ENCODE results near the gene ANXA3.
"Not testable (repeated sequence)": the region's sequence is repeated elsewhere in the genome, so short reads cannot be mapped to it uniquely, and the experiment has no call there.

ANXA3 gene

DNA sequence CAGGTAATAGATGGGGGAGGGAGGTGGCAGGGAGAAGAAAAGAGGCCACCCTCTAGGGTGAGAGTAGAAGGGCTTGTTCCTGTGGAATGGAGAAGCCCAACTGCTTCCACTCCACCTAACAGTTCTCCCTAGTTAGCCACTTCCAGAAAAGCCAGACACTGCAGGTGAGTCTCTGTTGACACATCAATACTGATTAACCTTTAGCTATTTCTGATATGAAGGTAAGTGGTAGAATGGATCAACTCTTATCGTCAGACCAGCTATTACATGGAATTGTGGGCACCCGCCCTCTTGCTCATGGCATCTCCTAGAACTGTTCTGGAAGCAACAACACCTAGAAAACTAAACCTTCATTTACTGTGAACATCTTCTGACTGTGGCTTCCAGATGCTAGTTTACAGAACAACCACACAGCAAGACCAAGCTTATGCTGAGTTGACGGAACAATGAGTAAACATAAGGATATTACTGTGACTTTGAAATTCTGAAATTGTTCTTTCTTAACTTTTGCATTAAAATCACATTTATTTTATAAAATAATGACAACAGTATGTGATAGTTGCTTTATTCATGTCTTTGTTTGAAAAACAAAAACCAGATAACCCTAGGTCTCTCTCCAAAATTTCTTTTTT is 44.7 kb downstream of the ANXA3 start:
- DNase-seq (ENCODE audit: low spot score in 2 of 2) (no peak), ATAC-seq (replicated peaks; ENCODE audit: extremely low read depth, poor library complexity, severe bottlenecking) (no peak)
- Mint-ChIP-seq H3K27ac (ENCODE audit: low read depth) (no peak overlapping the region), H3K4me1 (no peaks in the 10 kb centered on the region), H3K9me3 (no peaks in the 10 kb centered on the region), H3K4me3 (no peak overlapping the region), H3K27me3 (peaks cover 23% of the 10 kb centered on the region), H3K36me3 (ENCODE audit: insufficient read depth) (no peaks in the 10 kb centered on the region)

DNA sequence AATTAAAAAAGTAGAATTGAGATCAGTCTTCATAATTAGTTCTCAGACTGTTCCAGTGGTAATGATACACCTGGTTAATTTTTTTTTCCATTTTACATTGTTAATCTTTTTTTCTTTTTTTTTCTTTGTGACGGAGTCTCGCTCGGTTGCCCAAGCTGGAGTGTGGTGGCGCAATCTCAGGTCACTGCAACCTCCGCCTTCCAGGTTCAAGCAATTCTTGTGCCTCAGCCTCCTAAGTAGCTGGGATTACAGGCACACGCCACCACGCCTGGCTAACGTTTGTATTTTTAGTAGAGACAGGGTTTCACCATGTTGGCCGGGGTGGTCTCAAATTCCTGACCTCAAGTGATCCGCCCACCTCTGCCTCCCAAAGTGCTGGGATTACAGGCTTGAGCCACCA is 46.9 kb downstream of the ANXA3 start:
- H3K36me3 Mint-ChIP-seq (ENCODE audit: insufficient read depth); H3K27ac Mint-ChIP-seq (ENCODE audit: low read depth); H3K4me1 Mint-ChIP-seq; H3K9me3 Mint-ChIP-seq; ATAC-seq (replicated peaks; ENCODE audit: extremely low read depth, poor library complexity, severe bottlenecking); DNase-seq (ENCODE audit: low spot score in 2 of 2); H3K4me3 Mint-ChIP-seq: not testable (repeated sequence)
- H3K27me3 Mint-ChIP-seq, result peaks cover 34% of the 10 kb centered on the region

DNA sequence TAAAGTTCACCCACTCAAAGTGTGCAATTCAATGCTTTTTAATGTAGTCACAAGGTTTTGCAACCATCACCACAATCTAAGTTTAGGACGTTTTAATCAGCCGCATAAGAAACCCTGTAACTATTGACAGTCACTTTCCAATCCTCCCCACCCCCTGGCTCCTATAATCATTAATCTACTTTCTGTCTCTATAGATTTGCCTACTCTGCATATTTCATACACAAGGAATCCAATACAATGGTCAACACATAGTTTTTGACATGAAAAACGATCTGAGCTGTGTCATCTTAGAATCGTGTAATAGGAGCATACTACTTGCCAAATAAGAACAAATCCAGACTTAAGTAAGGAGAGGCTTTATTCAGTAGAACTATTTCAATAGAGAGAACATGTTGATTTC is 47.6 kb downstream of the ANXA3 start:
- Mint-ChIP-seq H3K36me3 (ENCODE audit: insufficient read depth) (no peaks in the 10 kb centered on the region), H3K9me3 (no peaks in the 10 kb centered on the region), H3K4me3 (no peak overlapping the region), H3K27ac (ENCODE audit: low read depth) (no peak overlapping the region), H3K4me1 (no peaks in the 10 kb centered on the region), H3K27me3 (peaks cover 42% of the 10 kb centered on the region)
- no peak for DNase-seq (ENCODE audit: low spot score in 2 of 2)
- ATAC-seq (replicated peaks; ENCODE audit: extremely low read depth, poor library complexity, severe bottlenecking), result no peak

DNA sequence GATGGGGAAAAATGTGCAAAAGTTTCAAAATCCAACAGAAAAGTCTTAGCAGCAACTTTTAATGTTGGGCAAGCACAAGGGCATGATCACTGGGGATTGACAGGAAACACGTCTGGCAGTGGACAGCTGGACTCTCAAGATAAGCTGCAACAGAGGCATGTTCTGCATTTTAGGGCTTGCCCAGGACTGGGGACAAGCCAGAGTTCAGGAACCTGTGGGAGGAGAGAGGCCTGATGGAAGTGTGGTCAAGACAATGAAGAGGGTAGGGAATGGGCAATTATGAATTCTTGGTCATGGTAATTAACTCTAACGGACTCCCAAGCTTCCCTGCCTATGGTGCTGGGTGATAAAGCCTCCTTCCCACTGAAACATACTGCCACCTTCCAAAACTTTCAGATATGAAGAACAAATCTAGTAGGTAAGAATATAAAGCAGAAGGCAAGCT is 48.4 kb downstream of the ANXA3 start:
- Mint-ChIP-seq H3K4me1 (no peaks in the 10 kb centered on the region), H3K4me3 (no peak overlapping the region), H3K36me3 (ENCODE audit: insufficient read depth) (no peaks in the 10 kb centered on the region), H3K27ac (ENCODE audit: low read depth) (no peak overlapping the region), H3K9me3 (no peaks in the 10 kb centered on the region), H3K27me3 (peaks cover 42% of the 10 kb centered on the region)
- ATAC-seq (replicated peaks; ENCODE audit: extremely low read depth, poor library complexity, severe bottlenecking), result no peak
- no peak for DNase-seq (ENCODE audit: low spot score in 2 of 2)

DNA sequence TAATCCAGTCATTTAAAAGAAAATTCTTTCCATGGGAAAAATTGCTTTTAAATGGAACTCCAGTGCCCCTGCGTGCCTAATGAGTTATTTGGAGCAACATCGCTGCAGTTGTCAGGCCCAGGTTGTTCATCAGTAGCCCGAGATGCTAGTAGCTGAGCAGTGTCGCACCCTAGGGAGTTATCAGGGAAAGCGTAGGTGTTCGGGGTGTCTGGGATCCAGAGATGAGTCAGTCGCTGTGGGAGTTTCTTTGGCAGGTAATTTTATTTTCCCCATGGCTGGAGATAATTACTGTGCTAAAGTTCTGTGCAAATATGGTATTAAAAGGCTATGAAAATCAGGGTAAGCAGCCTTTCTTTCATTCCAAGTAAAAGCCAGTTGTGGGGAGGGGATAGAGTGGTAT is 49.4 kb downstream of the ANXA3 start:
- peaks cover 33% of the 10 kb centered on the region for H3K27me3 Mint-ChIP-seq
- no peak overlapping the region for H3K27ac Mint-ChIP-seq (ENCODE audit: low read depth)
- H3K9me3 Mint-ChIP-seq, result no peaks in the 10 kb centered on the region
- H3K4me3 Mint-ChIP-seq, result no peak overlapping the region
- ATAC-seq (replicated peaks; ENCODE audit: extremely low read depth, poor library complexity, severe bottlenecking) (no peak), DNase-seq (ENCODE audit: low spot score in 2 of 2) (no peak)
- H3K4me1 Mint-ChIP-seq, result no peaks in the 10 kb centered on the region
- no peaks in the 10 kb centered on the region for H3K36me3 Mint-ChIP-seq (ENCODE audit: insufficient read depth)

DNA sequence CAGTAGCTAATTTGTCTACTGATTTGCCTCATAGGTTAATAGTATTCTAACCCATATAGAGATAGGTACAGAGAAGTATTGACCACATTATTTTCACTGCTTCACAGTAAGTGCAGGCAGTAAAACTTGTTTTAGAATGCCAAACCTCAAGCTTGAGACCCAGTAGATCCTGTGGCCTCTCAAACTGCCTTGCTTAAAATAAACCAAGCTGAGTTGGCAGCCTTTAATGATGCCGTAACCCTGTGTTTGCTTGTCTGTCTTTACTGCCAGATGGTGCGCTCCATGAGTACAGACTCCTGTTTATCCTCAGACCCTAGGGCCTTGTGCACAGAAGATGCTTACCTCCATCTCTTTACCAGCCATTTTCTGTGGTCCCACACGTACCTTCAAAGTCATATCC is 50.8 kb downstream of the ANXA3 start:
- H3K4me3 Mint-ChIP-seq, result no peak overlapping the region
- no peak for DNase-seq (ENCODE audit: low spot score in 2 of 2)
- H3K36me3 Mint-ChIP-seq (ENCODE audit: insufficient read depth), result no peaks in the 10 kb centered on the region
- H3K27ac Mint-ChIP-seq (ENCODE audit: low read depth), result no peak overlapping the region
- peaks cover 32% of the 10 kb centered on the region for H3K27me3 Mint-ChIP-seq
- H3K9me3 Mint-ChIP-seq, result no peaks in the 10 kb centered on the region
- H3K4me1 Mint-ChIP-seq, result no peaks in the 10 kb centered on the region
- ATAC-seq (replicated peaks; ENCODE audit: extremely low read depth, poor library complexity, severe bottlenecking), result no peak

DNA sequence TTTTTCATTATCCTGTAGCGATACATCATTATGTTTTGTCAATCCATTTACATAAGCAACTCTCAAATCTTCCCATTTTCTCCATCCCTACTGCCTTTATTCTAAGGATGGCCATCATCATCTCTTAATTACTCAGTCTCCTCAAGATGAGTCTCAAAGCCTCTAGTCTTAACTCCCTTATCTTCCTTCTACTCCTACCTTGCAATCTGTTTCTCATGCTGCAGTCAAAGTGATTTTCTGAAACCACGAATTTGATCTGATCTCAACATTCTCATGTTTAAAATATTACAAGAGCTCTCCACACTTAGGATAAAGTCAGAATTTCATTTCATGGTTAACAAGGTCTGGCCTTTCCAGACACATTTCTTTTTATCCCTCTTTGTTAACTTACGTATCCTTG is 51.8 kb downstream of the ANXA3 start:
- no peaks in the 10 kb centered on the region for H3K4me1 Mint-ChIP-seq
- no peaks in the 10 kb centered on the region for H3K9me3 Mint-ChIP-seq
- ATAC-seq (replicated peaks; ENCODE audit: extremely low read depth, poor library complexity, severe bottlenecking) (no peak), DNase-seq (ENCODE audit: low spot score in 2 of 2) (no peak)
- H3K27ac Mint-ChIP-seq (ENCODE audit: low read depth), result no peak overlapping the region
- no peaks in the 10 kb centered on the region for H3K36me3 Mint-ChIP-seq (ENCODE audit: insufficient read depth)
- H3K4me3 Mint-ChIP-seq, result no peak overlapping the region
- H3K27me3 Mint-ChIP-seq, result peaks cover 32% of the 10 kb centered on the region

DNA sequence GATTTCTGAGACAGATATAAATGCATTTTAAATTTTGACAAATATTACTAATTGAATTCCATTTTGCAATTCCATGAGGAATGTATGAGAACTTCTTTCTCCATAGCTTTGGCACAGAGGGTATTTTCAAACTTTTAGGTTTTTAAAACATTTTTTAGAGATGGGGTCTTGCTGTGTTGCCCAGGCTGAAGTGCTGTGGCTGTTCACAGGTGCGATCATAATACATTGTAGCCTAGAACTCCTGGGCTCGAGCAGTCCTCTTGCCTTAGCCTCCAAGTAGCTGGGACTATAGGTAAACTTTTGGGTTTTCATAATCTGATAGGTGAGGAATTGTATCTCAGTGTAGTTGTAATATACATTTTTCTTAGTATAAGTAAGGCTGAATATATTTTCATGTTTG is 53.4 kb downstream of the ANXA3 start:
- no peak for ATAC-seq (replicated peaks; ENCODE audit: extremely low read depth, poor library complexity, severe bottlenecking)
- DNase-seq (ENCODE audit: low spot score in 2 of 2), result no peak
- no peaks in the 10 kb centered on the region for H3K36me3 Mint-ChIP-seq (ENCODE audit: insufficient read depth)
- no peak overlapping the region for H3K4me3 Mint-ChIP-seq
- H3K27me3 Mint-ChIP-seq, result peaks cover 26% of the 10 kb centered on the region
- H3K4me1 Mint-ChIP-seq, result no peaks in the 10 kb centered on the region
- no peak overlapping the region for H3K27ac Mint-ChIP-seq (ENCODE audit: low read depth)
- no peaks in the 10 kb centered on the region for H3K9me3 Mint-ChIP-seq

DNA sequence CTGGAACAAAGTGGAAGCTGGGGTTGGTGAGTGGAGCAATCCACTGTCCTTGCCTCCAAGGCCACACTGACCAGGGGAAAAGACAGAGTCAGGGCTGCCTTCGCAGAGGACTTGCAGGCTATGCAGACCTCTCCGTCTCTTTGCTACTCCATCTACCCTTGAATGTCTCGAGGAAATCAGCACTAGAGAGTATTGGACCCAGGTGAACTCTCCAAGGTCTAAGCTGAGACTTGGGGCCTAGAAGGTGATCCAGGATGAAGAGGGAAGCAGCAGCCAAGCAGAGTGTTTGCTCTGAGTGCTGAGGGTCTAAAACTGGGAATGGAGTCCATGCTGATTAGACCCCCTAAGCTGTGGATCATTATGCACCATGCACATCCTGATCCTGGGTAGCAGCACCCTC is 54.5 kb downstream of the ANXA3 start:
- no peaks in the 10 kb centered on the region for H3K36me3 Mint-ChIP-seq (ENCODE audit: insufficient read depth)
- no peaks in the 10 kb centered on the region for H3K9me3 Mint-ChIP-seq
- H3K4me3 Mint-ChIP-seq, result no peak overlapping the region
- no peaks in the 10 kb centered on the region for H3K4me1 Mint-ChIP-seq
- peaks cover 19% of the 10 kb centered on the region for H3K27me3 Mint-ChIP-seq
- DNase-seq (ENCODE audit: low spot score in 2 of 2) (no peak), ATAC-seq (replicated peaks; ENCODE audit: extremely low read depth, poor library complexity, severe bottlenecking) (no peak)
- H3K27ac Mint-ChIP-seq (ENCODE audit: low read depth), result no peak overlapping the region

DNA sequence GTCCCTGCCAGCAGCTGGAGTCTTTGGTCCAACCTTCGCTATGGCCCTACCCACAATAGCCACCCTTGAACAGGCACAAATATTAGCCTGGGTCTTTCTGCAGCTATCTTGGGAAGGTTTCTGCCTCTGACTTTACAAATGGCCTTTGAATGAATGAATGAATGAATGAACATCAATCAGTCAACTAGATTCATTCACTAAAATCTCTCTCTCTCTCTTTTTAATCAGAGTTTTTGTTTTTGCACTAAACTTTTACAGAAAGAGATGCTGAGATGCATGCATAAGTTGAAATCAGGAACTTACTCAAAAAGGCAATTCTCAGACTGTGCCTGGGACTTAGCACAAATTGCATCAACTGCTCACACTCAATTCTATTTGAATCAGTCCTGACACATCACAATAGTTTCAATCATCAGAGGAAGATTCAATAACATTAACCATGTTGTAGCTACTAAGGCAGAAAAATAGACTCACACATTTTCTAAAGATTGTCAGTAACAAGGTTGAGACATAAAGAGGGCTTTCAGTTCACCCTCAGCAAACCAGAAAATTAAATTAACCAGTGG is 55.0 kb downstream of the ANXA3 start:
- DNase-seq (ENCODE audit: low spot score in 2 of 2) (no peak), ATAC-seq (replicated peaks; ENCODE audit: extremely low read depth, poor library complexity, severe bottlenecking) (no peak)
- Mint-ChIP-seq H3K9me3 (no peaks in the 10 kb centered on the region), H3K27me3 (peaks cover 19% of the 10 kb centered on the region), H3K36me3 (ENCODE audit: insufficient read depth) (no peaks in the 10 kb centered on the region), H3K27ac (ENCODE audit: low read depth) (no peak overlapping the region), H3K4me1 (no peaks in the 10 kb centered on the region), H3K4me3 (no peak overlapping the region)

DNA sequence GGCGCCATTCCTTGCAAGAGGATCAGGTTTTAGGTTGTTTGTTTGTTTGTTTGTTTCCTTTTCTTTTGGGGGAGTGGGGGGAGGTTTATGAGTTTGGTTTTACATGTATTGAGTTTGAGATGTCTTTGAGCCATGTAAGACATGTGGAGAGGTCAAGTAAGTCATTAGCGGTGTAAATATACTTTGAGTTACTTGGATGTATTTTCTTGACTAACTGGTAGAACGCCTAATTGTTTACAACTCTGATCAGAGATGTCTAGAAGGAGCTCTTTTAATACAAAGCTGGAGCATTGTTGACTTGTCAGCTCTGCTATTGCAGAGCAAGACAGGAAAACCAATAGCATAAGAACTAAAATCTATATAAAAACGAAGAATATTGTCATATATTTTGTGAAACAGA is 57.1 kb downstream of the ANXA3 start:
- Mint-ChIP-seq H3K27me3 (peaks cover 5% of the 10 kb centered on the region), H3K27ac (ENCODE audit: low read depth) (no peak overlapping the region), H3K9me3 (no peaks in the 10 kb centered on the region), H3K36me3 (ENCODE audit: insufficient read depth) (peaks cover under 1% of the 10 kb centered on the region), H3K4me3 (no peak overlapping the region), H3K4me1 (no peaks in the 10 kb centered on the region)
- no peak for ATAC-seq (replicated peaks; ENCODE audit: extremely low read depth, poor library complexity, severe bottlenecking)
- no peak for DNase-seq (ENCODE audit: low spot score in 2 of 2)

DNA sequence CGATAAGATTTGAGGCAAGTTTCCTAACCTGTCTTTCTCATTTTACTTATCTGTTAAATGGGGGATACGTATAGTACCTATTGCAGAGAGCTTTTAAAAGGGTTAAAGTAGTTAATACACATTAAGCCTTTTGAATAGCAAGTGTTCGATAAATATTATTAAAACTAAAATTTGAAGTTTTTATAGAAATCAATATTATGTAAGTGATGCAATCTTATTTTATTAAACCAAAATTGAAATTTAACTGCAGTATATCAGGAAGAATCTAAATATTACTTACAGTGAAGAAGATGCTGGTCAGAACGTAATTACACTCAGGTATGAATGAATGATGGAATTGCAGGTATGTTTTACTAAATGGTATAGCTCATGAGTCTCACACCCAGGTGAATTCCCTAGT is 58.0 kb downstream of the ANXA3 start:
- H3K4me3 Mint-ChIP-seq, result no peak overlapping the region
- no peak for DNase-seq (ENCODE audit: low spot score in 2 of 2)
- no peaks in the 10 kb centered on the region for H3K9me3 Mint-ChIP-seq
- peaks cover 1% of the 10 kb centered on the region for H3K36me3 Mint-ChIP-seq (ENCODE audit: insufficient read depth)
- H3K27me3 Mint-ChIP-seq, result no peaks in the 10 kb centered on the region
- H3K4me1 Mint-ChIP-seq, result no peaks in the 10 kb centered on the region
- no peak for ATAC-seq (replicated peaks; ENCODE audit: extremely low read depth, poor library complexity, severe bottlenecking)
- no peak overlapping the region for H3K27ac Mint-ChIP-seq (ENCODE audit: low read depth)

DNA sequence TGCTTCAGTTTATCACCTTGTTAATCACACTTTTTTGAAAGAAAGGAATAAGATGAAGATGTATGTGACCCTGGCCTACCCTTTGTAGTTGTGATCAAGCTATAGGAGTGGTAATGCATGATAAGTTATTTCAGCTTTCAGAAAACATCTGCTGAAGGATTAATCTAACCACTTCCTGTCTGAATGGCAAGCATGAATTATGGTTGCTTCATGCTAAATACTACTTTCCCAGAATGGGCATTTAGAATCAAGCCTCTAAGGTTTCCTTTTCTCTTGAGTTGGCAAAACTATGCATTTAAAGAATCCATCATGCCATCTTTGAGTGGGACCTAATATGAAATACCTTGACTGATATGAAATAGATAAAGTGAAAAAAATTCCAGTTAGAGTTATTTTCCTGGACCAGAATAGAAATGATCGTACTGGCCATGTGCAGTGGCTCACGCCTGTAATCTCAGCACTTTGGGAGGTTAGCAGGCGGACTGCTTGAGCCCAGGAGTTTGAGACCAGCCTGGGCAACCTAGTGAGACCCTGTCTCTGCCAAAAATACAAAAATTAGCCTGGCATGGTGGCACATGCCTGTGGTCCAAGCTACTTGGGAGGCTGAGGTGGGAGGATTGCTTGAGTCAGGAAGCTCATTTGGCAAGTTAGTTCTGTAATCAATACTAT is 59.1 kb downstream of the ANXA3 start:
- DNase-seq (ENCODE audit: low spot score in 2 of 2) (no peak), ATAC-seq (replicated peaks; ENCODE audit: extremely low read depth, poor library complexity, severe bottlenecking) (peak; percentile 43)
- no peaks in the 10 kb centered on the region for H3K27me3 Mint-ChIP-seq
- H3K9me3 Mint-ChIP-seq, result no peaks in the 10 kb centered on the region
- H3K27ac Mint-ChIP-seq (ENCODE audit: low read depth), result no peak overlapping the region
- no peaks in the 10 kb centered on the region for H3K4me1 Mint-ChIP-seq
- H3K36me3 Mint-ChIP-seq (ENCODE audit: insufficient read depth), result peaks cover 1% of the 10 kb centered on the region
- H3K4me3 Mint-ChIP-seq, result no peak overlapping the region
